Measurements from ENCODE around the gene HBE1. TPM values are rescaled to one million over a fixed set of nuclear protein-coding genes. Genes with fewer than 3 reads are reported as not detected.

Gene HBE1
- total RNA-seq, 1 donor from 2014 or later = not detected

DNA sequence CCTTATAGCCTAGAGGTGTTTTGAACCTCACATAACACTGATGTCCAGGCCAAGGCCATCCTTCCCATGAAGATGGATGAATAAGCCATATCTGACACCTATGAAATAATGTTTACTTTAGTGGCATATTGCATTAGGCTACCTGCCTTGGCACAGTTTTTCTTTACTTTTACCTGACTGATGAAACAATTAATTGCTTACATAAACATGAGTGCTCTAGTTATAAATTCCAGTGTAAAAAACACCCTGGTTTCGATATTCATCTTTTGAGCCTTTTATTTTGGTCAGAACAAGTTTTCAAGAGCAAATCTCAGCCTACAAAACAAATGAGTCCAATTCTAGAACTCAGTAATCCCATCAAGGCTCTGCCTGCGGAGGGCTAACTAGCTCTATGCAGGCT, 7.0 kb upstream of the HBE1 start:
- TF ChIP-seq EZH2 (IDR thresholded peaks at IDR 0.05; ENCODE audit: insufficient read depth, low read length) = no peak
- TF ChIP-seq, protein P1, sequence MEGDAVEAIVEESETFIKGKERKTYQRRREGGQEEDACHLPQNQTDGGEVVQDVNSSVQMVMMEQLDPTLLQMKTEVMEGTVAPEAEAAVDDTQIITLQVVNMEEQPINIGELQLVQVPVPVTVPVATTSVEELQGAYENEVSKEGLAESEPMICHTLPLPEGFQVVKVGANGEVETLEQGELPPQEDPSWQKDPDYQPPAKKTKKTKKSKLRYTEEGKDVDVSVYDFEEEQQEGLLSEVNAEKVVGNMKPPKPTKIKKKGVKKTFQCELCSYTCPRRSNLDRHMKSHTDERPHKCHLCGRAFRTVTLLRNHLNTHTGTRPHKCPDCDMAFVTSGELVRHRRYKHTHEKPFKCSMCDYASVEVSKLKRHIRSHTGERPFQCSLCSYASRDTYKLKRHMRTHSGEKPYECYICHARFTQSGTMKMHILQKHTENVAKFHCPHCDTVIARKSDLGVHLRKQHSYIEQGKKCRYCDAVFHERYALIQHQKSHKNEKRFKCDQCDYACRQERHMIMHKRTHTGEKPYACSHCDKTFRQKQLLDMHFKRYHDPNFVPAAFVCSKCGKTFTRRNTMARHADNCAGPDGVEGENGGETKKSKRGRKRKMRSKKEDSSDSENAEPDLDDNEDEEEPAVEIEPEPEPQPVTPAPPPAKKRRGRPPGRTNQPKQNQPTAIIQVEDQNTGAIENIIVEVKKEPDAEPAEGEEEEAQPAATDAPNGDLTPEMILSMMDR (IDR thresholded peaks at IDR 0.05; ENCODE audit: insufficient read depth, low read depth, low read length) = no peak
- FAIRE-seq = no peak
- Mint-ChIP-seq H3K27me3 (ENCODE audit: low read depth, unreplicated experiment) (no peaks in the 10 kb centered on the region), H3K36me3 (ENCODE audit: low read depth, unreplicated experiment) (no peaks in the 10 kb centered on the region), H3K4me1 (ENCODE audit: low read depth, unreplicated experiment) (peaks cover 22% of the 10 kb centered on the region), H3K27ac (ENCODE audit: unreplicated experiment) (no peak overlapping the region), H3K9me3 (ENCODE audit: unreplicated experiment) (no peaks in the 10 kb centered on the region), H3K4me3 (ENCODE audit: unreplicated experiment) (no peak overlapping the region)
- Histone ChIP-seq H3K4me3 (ENCODE audit: insufficient read depth, low read depth, low read length) (no peak overlapping the region), H3K4me1 (ENCODE audit: insufficient read depth, low read length) (peaks cover 8% of the 10 kb centered on the region), H2AFZ (ENCODE audit: low read depth, low read length) (no peak overlapping the region), H3K9me3 (ENCODE audit: insufficient read depth, low read depth, low read length) (no peaks in the 10 kb centered on the region), H3K36me3 (ENCODE audit: insufficient read depth, low read length) (no peaks in the 10 kb centered on the region), H4K20me1 (ENCODE audit: insufficient read depth, low read length) (no peaks in the 10 kb centered on the region), H3K27ac (ENCODE audit: low read depth, low read length) (no peak overlapping the region), H3K27me3 (ENCODE audit: insufficient read depth, low read length) (no peaks in the 10 kb centered on the region), H3K9ac (ENCODE audit: low read length) (no peak overlapping the region), H3K4me2 (ENCODE audit: low read length) (no peak overlapping the region), H3K79me2 (ENCODE audit: insufficient read depth, low read length) (no peaks in the 10 kb centered on the region)
- DNase-seq (ENCODE audit: low read depth) = no peak

DNA sequence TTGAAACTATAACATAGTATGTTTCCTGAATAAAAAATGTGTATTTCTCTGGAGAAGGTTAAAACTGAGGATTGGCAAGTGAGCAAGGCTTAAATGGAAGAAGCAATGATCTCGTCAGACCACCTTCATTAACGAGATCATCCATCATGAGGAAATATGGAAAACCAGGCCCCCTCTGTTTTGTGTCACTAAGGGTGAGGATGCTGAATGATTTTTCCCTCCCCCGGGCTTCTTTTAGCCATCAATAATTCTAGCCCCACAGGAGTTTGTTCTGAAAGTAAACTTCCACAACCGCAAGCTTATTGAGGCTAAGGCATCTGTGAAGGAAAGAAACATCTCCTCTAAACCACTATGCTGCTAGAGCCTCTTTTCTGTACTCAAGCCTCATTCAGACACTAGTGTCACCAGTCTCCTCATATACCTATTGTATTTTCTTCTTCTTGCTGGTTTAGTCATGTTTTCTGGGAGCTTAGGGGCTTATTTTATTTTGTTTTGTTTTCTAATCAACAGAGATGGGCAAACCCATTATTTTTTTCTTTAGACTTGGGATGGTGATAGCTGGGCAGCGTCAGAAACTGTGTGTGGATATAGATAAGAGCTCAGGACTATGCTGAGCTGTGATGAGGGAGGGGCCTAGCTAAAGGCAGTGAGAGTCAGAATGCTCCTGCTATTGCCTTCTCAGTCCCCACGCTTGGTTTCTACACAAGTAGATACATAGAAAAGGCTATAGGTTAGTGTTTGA, 5.8 kb upstream of the HBE1 start:
- Mint-ChIP-seq H3K4me1 (ENCODE audit: low read depth, unreplicated experiment) (peaks cover 19% of the 10 kb centered on the region), H3K36me3 (ENCODE audit: low read depth, unreplicated experiment) (no peaks in the 10 kb centered on the region), H3K9me3 (ENCODE audit: unreplicated experiment) (no peaks in the 10 kb centered on the region), H3K27ac (ENCODE audit: unreplicated experiment) (no peak overlapping the region), H3K4me3 (ENCODE audit: unreplicated experiment) (no peak overlapping the region), H3K27me3 (ENCODE audit: low read depth, unreplicated experiment) (no peaks in the 10 kb centered on the region)
- Histone ChIP-seq H3K27ac (ENCODE audit: low read depth, low read length) (no peak overlapping the region), H3K9ac (ENCODE audit: low read length) (no peak overlapping the region), H3K36me3 (ENCODE audit: insufficient read depth, low read length) (no peaks in the 10 kb centered on the region), H3K4me2 (ENCODE audit: low read length) (no peak overlapping the region), H3K79me2 (ENCODE audit: insufficient read depth, low read length) (no peaks in the 10 kb centered on the region), H3K4me3 (ENCODE audit: insufficient read depth, low read depth, low read length) (no peak overlapping the region), H3K9me3 (ENCODE audit: insufficient read depth, low read depth, low read length) (no peaks in the 10 kb centered on the region), H3K27me3 (ENCODE audit: insufficient read depth, low read length) (no peaks in the 10 kb centered on the region), H4K20me1 (ENCODE audit: insufficient read depth, low read length) (no peaks in the 10 kb centered on the region), H3K4me1 (ENCODE audit: insufficient read depth, low read length) (peaks cover 3% of the 10 kb centered on the region), H2AFZ (ENCODE audit: low read depth, low read length) (no peak overlapping the region)
- FAIRE-seq = no peak
- no peak for TF ChIP-seq EZH2 (IDR thresholded peaks at IDR 0.05; ENCODE audit: insufficient read depth, low read length)
- TF ChIP-seq, protein P1 (IDR thresholded peaks at IDR 0.05; ENCODE audit: insufficient read depth, low read depth, low read length) = no peak
- no peak for DNase-seq (ENCODE audit: low read depth)

DNA sequence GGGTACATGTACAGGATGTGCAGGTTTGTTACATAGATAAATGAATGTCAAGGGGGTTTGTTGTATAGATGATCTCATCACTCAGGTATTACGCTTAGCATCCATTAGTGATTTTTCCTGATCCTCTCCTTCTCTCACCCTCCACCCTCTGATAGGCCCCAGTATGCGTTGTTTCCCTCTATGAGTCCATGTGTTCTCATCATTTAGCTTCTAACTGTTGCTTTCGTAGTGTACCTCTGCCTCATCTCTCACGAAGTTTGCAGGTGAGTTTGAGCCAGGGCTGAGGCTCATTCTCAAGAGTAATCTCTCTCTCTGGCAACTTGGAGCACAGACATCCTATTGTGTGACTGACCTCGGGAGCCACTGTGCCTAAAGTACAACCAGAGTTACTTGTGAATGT, 4.7 kb upstream of the HBE1 start:
- Mint-ChIP-seq H3K36me3 (ENCODE audit: low read depth, unreplicated experiment) (no peaks in the 10 kb centered on the region), H3K27me3 (ENCODE audit: low read depth, unreplicated experiment) (no peaks in the 10 kb centered on the region), H3K27ac (ENCODE audit: unreplicated experiment) (no peak overlapping the region), H3K4me1 (ENCODE audit: low read depth, unreplicated experiment) (peaks cover 11% of the 10 kb centered on the region), H3K4me3 (ENCODE audit: unreplicated experiment) (no peak overlapping the region), H3K9me3 (ENCODE audit: unreplicated experiment) (no peaks in the 10 kb centered on the region)
- no peak for DNase-seq (ENCODE audit: low read depth)
- no peak overlapping the region for H3K4me3 ChIP-seq (ENCODE audit: insufficient read depth, low read depth, low read length)
- peak overlapping the region; percentile 7 for H3K27ac ChIP-seq (ENCODE audit: low read depth, low read length)
- TF ChIP-seq, protein P1 (IDR thresholded peaks at IDR 0.05; ENCODE audit: insufficient read depth, low read depth, low read length) = no peak
- no peak for TF ChIP-seq EZH2 (IDR thresholded peaks at IDR 0.05; ENCODE audit: insufficient read depth, low read length)
- H3K4me2 ChIP-seq (ENCODE audit: low read length) = no peak overlapping the region
- H3K27me3 ChIP-seq (ENCODE audit: insufficient read depth, low read length) = no peaks in the 10 kb centered on the region
- FAIRE-seq = no peak
- no peaks in the 10 kb centered on the region for H3K9me3 ChIP-seq (ENCODE audit: insufficient read depth, low read depth, low read length)
- H2AFZ ChIP-seq (ENCODE audit: low read depth, low read length) = peak overlapping the region; percentile 30
- no peaks in the 10 kb centered on the region for H3K79me2 ChIP-seq (ENCODE audit: insufficient read depth, low read length)
- H3K9ac ChIP-seq (ENCODE audit: low read length) = no peak overlapping the region
- no peaks in the 10 kb centered on the region for H3K36me3 ChIP-seq (ENCODE audit: insufficient read depth, low read length)
- H3K4me1 ChIP-seq (ENCODE audit: insufficient read depth, low read length) = peaks cover 3% of the 10 kb centered on the region
- no peaks in the 10 kb centered on the region for H4K20me1 ChIP-seq (ENCODE audit: insufficient read depth, low read length)
